NCI-H69 (cell line): ENCODE measurements around the gene TSPAN13.
A peak's percentile ranks its signal among the peaks of the same experiment; 100 is the strongest.
"Not testable (repeated sequence)": the region's sequence is repeated elsewhere in the genome, so short reads cannot be mapped to it uniquely, and the experiment has no call there.

Experiments used
- DNase-seq: peaks from one replicate; lab custom pipeline; 2025; lab: John Stamatoyannopoulos, UW

TSPAN13 gene

DNA sequence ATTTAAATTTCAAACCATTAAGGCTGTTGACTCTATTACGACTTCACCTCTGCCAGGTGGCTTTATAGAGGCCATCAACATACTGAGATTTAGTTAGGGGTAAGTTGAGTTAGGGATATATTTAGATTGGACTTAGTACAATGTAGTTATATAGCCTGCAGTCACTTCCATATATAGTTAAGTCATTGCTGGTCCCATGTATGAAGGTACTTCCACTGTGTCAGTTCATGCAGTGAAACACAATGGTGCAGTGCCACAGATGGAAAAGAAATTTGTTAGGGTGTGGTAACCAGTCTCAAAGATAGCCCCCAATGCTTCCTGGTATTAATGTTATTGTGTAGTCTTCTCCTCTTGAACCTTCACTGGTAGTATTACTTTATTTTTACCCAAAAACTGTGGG, 12.6 kb upstream of the TSPAN13 start:
- no peak for DNase-seq

DNA sequence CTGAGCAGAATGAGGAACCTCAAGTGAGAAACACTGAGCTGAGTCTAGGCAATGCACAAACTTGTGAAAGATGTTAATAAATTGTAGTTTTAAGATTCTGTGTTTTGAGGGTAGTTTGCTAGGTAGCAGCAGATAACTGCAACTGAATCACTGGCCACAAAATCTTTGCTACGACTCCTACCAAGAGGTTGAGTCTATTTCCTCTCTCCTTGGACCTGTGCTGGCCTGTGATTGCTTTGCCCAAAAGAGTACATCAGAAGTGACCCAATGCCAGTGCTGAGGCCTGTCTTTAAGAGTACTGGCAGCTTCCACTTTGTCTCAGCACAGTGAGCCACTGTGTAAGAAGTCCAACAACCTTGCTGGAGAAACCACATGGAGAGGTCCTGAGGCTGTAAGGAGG, 11.9 kb upstream of the TSPAN13 start:
- no peak for DNase-seq

DNA sequence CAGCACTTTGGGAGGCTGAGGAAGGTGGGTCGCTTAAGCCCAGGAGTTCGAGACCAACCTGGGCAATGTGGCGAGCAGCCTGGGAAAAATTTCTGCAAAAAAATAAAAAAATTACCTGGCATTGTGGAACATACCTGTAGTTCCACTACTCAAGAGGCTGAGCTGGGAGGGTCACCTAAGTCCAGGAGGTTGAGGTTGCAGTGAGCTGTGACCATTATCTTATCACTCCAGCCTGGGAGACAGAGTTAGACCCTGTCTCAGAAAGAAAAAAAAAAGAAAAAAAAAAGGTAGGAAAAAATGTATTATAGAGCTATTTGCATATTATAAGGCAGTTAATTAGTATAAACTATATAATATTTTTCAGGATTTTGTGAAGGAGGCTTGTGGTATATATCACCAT, 11.0 kb upstream of the TSPAN13 start:
- DNase-seq, result no peak

DNA sequence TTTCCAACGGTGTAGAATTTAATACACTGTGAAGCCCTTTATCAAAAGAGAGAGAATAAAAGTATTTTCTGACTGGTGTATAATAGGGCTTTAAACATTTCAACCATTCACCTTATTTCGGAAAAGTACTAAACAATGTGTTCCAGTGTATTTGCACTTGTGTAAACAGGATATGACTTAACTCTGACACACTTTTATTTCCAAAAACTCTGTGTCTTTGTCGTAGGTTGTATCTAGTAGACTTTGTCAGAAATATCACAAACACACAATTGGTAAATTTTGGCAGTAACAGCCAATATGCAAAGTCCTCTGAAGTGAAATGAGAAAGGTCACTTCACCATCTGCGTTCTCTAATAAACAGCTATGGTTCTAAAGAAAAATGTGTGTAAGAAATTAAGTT, 10.3 kb upstream of the TSPAN13 start:
- no peak for DNase-seq

DNA sequence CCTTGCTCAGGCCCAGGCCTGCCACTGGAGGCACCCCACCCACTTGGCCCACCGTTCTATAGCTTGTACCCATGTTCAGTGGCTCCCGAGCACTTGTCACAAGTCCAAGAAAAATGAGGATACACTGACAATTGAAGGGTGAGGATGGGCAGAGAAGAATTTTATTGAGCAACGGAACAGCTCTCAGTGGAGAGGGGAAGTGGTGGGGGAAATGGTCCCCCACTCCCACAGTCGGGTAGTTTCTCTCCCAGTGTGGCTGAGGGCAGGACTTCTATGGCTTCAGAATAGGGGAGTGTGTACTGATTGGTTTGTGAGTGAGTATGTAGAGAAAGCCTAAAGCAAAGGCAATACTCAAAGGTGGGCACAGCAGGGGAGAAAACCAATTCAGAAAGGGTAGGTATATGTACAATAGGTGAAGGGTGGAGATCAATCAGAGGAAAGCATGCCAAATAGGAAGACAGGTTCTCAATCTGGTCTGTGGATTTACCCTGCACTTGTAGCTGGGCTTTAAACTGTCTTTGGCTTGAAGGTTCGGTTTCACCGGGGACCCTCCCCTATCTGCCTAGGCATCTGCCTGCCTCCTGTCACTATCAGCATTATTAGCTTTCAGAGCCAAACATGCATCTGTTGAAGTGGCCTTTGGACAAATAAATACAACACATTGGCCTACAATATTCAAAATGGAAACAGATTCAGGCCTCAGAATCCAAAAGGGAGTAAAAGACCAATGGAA, 8.9 kb upstream of the TSPAN13 start:
- peak; percentile 12 for DNase-seq

DNA sequence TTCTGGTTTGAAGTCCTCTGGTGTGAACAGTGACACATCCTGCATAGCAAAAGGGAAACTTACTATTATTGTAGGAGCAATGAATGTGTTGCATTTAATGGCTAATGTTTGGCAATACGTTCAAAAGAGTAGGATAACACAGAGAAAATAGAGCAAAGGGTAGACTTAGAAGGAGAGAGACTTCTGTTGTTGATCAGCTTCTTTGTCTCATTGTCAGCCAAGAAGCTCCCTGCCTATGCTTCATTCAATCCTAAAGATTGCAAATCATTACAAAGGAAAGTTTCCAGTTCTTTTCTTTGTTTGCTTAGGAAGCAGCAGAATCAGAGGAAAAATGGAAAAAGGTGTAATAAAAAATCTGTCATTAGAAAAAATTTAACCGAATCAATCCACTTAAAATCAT, 7.9 kb upstream of the TSPAN13 start:
- DNase-seq, result no peak

DNA sequence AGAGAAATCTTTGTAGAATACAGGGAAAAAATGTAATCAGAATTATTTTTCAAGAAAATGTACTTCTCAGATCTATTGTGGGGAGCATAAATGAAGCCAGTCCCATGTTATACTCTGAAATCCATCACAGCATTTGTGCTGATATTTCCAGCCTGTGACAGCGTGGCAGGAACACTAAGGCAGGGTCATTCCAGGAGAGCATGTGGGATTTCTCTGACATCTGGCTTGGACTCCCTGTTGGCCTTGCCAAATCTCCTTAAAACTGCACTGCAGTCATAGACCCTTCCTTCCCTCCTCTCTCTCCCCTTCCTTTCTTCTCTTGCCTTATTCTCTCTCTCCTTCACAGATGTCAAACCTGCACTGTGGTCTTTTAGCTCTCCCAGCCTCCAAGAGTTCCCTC, 6.5 kb upstream of the TSPAN13 start:
- peak; percentile 27 for DNase-seq

DNA sequence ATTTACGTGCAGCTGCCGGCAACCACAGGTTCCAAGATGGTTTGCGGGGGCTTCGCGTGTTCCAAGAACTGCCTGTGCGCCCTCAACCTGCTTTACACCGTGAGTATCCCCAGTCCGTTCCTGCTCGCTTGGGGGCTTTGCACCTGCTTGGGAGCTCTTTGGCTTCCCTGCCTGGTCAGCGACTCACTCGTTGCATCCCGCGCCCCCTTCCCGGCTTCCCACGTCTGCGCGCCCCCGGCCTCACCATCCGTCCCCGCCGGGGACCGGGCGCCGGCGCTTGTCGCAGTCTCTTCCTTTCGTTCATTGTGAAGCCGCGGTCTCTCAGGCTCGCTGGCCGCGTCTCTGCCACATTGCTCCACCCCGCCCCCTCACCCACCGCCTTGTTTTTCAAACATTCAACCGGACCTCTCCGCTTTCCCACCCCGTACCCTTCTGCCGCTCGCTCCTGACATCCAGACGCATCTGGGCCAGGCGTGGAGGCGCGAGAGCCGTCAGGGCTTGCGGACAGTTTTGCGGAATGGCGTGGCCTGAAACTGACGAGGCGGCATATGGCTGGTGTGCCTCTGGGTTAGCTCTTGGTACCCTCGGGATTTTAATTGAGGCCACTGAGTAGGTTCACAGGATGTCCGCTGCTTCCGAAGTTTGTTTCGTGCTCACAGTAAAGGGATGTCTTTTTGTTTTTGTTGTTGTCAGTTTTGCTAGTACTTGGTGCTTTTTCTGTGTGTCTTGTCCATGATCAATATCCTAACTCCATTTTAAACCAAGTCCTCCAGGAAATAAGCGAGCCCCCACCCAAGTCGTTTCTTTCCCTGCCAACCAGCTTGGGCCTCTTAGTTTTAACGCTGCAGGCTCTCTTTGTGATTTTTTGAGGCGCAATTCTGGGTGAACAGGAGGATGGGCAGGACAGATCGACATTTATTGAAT, 639 bp downstream of the TSPAN13 start:
- DNase-seq, result peak; percentile 87

DNA sequence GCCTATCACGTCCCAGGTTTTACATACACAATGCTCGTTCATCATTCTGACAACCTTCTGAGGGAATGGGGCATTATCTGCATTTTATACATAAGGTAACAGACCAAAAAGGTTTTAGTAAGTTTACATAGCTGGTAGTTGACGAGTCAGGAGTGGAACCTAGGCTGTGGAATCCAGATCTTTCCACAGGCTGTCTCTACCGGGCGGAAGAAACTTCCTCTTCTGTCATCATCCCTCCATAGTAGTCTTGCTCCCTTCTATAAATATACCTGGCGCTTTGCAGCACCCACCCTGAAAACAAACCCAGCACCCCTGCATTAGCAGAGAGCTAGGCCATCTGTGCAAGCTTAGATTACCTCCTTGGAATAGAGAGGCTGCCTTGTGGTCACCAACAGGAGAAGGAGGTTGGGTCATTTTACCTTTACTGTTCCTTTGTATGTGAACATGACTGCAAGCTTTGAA, 1.3 kb downstream of the TSPAN13 start:
- DNase-seq, result peak; percentile 90

DNA sequence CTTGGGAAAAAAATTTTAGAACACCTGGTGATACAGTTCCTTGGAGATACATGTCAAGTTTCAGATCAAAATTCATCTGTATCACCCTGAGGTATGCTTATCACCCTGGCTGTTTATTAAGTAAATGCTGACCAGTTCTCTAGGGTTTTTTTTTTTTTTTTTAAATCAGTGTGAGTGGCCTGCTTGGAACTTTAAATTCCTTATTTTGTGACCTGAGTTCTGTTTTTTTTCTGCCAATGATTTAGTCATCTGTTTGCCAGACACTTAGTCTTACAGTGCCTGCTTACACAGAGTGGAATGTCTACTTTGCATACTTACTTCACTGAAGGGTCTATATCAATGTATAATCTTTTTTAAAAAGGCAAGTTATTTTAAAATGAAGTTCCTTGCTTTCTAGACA, 1.8 kb downstream of the TSPAN13 start:
- DNase-seq, result peak; percentile 49

DNA sequence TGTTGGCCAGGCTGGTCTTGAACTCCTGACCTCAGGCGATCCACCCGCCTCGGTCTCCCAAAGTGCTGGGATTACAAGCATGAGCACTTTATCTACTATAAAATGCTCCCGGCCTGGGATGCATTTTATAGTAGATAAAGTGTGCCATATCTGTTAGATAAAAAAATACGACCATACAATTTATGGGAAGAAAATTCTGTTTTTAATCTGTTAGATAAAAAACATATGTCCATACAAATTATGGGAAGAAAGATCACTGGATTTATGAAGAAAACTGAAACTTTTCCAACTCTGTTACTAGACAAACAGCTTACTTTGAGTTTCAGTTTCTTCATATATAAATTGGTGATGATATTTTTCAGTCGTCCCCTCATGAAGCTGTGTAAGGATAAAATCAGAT, 4.5 kb downstream of the TSPAN13 start:
- no peak for DNase-seq

DNA sequence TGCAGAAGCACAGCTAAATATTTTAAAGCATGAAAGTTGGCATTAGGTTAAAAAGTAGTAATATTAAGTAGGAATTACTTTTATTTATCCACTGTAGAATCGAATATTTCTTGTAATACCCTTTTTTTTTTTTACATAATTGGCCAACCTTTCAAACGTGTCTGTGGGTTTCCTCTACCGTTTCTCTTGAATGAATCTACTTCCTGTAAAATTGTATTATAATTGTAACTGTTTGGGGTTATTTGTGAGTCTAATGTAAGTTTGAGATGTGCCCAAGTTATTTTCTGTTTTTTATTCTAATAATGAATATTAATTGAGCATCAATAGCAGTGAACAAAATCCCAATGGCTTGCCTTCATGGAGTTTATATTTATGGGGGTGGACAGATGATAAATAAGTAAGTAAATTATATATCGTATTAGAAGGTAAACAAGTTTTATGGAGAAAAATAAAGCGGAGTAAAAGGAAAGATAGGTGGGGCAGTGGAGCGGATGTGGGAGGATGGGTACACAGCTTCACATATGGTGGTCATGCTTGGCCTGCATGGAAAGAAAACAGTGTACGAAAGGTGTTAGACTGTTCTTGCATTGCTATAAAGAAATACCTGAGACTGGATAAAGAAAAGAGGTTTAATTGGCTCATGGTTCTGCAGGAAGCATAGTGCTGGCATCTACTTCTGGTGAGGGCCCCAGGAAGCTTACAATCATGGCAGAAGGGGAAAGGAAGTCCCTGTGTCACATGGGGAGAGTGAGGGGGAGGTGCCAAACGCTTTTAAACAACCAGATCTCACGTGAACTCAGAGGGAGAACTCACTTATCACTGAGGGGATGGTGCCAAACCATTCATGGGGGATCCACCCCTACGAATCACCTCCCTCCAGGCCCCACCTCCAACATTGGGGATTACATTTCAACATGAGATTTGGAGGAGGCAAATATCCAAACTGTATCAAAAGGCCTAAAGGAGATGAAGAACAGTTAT, 5.4 kb downstream of the TSPAN13 start:
- no peak for DNase-seq

DNA sequence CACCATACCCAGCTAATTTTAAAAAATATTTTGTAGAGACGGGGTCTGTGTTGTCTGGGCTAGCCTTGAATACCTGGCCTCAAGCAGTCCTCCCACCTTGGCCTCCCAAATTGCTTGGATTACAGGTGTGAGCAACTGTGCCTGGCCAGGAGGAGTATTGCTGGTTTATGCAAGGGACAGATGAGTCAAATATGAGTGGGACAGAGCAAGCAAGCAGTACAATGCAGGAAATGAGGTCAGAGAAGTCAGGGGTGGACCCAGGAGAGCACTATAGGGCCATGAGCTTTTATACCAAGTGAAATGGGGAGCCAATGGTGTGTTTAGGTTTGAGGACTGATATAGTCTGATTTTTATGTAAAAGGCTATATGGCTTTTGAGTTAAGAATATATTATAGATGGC, 6.3 kb downstream of the TSPAN13 start:
- no peak for DNase-seq

DNA sequence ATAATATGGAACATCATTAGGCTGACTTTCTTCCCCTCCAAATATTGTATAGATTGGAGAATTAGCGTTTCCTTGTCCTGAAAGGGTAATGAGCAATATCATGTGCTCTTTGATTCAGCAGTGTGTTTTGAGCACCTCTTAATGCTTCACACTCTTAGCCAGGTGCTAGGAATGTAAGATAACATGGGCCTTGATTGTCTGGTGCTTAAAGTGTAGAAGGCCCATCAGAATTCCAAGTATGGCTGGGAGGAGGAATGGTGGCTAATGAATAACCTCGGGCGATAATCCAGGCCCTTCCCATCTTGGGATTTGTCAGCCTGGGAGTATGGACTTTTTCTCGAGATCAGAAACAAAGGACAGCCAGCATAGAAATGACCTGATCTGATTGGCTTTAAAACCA, 8.6 kb downstream of the TSPAN13 start:
- no peak for DNase-seq

DNA sequence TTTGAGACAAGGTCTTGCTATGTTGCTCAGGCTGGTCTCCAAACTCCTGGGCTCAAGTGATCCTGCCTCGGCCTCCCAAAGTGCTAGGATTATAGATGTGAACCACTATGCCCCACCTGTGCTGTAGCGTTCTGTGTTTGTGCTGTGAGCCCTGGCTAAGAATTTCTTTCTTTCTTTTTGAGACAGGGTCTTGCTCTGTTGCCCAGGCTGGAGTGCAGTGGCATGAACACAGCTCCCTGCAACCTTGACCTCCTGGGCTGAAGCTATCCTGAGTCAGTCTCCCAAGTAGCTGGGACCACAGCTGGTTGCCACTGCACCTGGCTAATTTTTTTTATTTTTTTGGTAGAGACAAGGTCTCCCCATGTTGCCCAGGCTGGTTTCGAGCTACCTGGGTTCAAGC, 11.4 kb downstream of the TSPAN13 start:
- DNase-seq, result no peak

DNA sequence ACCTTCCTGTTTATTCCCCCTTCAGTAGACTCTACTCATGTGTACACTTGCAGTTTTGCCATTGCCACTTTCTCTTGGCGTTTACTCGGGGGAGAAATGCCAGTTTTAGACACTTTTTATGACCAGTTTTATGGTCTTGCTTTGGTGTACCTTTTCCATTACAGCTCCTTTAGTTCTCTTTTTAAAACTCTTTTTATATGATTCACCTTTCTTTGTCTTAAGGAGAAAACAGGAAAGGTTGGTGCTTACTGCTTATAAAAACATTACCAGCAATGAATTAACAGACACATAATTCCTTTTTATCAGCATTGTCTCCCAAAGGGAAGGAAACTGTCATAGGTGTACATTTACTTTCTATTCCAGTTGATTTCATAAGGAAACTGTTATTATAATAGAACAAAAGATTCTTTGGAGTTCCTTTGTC, 11.9 kb downstream of the TSPAN13 start:
- peak; percentile 59 for DNase-seq

DNA sequence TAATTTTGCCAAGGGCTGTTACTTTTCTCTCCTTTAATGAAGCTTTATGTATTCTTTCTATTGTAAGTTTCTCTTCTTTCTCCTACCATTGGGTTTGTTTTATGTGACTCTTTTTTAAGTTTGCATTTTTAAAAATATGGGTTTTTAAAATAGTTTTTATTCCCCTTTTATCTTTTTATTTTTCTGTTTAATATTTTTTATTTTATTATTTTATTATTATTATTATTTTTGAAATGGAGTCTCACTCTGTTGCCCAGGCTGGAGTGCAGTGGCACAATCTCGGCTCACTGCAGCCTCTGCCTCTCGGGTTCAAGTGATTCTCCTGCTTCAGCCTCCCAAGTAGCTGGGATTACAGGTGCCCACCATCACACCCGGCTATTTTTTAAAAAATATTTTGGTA, 16.4 kb downstream of the TSPAN13 start:
- not testable (repeated sequence) for DNase-seq

DNA sequence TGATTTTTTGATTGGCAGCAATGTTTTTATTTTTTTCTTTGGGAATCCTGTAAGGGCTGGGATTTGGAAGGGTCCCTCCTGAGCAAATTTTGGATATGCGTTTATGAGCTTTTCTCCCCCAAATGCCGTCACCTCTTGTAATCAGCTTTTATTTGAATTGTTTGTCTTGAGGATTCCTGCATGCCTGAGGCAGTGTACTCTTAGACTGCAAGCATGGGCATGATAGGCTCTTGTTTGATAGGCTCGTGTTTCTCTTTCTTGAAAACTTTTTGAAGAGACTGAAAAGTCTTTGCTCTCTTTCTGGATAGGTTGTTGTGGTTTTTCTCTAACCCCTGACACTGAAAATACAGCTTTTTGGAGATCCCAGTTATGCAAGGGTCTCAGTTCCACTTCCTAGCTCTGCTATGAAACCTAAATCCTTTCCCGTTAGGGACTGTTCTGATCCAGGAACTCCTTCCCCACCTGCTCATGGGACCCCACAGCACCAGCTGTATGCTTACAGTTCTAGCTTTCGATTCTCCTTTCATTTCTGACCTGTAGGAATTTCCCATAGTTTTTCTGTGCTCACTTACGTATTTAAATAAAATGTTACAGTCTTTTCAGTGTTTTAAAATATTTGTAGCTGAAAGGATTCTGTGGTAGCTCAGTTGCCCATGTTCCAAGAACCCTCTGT, 17.2 kb downstream of the TSPAN13 start:
- DNase-seq, result no peak

DNA sequence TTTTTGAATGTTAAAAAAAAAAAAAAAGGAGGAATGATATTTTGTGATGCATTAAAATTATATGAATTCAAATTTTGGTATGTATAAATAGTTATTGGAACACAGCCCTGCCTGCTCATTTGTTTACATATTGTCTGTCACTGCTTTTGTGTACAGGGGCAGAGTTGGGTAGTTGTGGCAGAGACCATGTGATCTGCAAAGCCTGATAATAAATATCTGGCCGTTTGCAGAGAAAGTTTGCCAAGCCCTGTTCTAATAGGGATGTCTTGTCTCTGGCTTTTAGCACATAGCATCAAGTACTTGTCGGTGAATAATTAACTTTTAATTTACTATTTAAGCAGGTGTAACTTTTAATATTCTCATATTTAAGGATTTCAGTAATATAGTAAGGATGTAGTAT, 19.8 kb downstream of the TSPAN13 start:
- DNase-seq, result no peak

DNA sequence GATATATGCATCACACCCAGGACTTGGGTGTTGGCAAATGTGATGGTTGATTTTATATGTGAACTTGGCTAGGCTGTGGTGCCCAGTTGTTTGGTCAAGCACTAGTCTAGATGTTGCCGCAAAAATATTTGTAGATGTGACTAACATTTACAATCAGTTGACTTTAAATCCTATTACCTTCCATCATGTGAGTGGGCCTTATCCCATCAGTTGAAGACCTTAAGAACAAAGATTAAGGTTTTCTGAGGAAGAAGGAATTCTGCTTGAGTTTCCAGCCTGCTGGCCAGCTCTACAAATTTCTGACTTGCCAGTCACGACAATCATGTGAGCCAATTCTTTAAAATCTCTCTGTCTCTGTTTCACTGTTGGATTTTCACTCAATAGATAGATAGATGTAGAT, 20.3 kb downstream of the TSPAN13 start:
- no peak for DNase-seq

DNA sequence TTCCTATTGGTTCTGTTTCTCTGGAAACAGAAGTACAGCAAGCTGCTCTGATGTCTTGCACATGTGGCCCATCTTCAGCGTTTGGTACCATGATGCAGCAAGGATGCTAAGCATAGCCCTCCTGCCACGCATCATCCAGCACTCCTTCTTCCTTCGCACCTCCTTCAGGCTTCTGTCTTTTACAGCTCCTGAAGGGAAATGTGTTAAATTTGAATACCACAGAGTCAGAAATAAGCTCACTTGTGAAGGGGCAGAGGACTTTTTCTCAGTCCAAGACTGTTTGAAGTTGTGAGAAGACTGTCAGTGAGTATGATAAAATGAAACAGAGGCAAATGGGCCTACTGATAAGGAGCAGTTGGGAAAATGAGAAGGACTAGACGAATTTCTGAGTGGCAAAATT, 20.7 kb downstream of the TSPAN13 start:
- no peak for DNase-seq
